Daoy (cell line): ENCODE results near the gene GAB2. TPM values are rescaled to one million over a fixed set of nuclear protein-coding genes. Genes with fewer than 3 reads are reported as not detected.

Experiments used
- DNase-seq: peaks from one replicate; pipeline ENCODE4 v3.0.0-alpha.2; 2015; ENCODE audit warnings: low read depth
- total RNA-seq: library from RNA; depleted of rRNA; stranded (reverse); fragments of >200 nt; shearing (Covaris generic); gene quantifications from 2 replicates; pipeline ENCODE4 v1.2.3, GENCODE V29; 2014

Gene GAB2
- total RNA-seq, 1 experiment from 2014 or later, result 1.9 TPM

DNA sequence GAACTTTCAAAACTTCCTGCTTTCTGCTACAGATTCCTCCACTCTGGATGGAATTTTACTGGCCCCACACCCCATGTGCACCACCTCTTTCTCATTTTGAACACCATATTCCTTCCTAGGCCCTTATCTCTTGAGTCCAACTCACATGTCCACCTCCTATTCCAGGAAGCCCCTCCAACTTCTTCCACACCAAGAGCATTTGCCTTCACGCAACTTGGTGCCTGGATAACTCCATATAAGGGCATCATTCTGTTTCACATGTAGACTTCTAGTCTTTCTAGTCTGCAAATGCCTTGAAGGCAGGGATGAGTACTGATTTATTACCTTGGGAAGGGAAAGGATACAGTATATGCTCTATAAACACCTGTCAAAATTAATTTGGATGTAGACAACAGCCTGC, 17.5 kb downstream of the GAB2 start:
- DNase-seq, result no peak

DNA sequence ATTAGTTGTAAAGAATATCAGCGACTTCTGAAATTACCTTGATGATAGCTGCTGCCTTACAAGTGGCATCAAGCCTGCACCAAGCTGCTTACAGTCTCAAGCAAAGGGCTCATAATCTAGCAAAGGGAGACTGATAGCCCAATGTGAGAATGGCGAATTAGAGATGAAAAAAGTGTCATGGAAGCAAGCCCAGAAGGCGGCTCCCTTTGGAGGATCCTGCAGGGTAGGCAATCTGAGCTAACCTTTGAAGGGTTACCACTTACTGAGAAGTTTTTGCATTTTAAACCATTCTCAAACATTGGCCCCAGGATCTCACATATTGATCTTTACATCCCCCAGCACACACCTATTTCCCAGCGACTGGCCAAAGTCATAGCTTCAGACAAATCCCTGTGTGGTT, 18.5 kb downstream of the GAB2 start:
- DNase-seq, result no peak

DNA sequence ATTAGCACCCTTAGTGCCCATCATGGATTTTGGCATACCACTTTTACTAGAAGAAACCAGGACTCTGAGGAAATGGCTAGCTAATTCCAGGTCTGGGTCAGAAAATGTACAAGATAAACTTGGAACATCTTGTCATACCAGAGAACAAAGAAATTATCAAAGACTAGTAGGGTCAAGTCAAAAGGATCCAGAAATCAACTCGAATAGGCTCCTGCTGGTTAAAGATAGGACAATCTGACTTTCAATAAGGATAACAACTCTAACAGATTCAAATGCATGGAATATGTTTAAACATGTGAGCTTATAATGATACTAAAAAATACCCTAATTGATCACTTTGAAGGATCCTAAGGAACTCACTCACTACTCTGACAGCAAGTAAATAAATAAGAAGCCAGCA, 18.9 kb downstream of the GAB2 start:
- DNase-seq, result no peak

DNA sequence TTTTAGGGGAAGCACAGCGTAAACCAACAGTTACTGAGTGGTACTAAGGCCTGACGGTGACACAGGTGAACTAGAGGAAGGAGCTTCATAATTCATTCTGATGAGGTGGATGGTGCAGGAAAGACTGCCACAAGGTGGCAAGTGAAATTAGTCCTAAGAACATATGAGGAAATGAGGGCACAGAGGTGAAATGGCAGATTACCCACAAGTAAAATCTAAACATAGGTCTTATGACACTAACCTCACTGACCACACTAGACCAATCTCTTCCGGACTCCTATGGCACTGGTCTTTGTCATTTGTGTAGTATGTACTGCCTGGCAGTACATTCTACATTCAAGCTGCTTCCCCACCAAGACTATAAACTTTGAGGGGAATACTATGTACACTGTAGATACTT, 20.2 kb downstream of the GAB2 start:
- no peak for DNase-seq

DNA sequence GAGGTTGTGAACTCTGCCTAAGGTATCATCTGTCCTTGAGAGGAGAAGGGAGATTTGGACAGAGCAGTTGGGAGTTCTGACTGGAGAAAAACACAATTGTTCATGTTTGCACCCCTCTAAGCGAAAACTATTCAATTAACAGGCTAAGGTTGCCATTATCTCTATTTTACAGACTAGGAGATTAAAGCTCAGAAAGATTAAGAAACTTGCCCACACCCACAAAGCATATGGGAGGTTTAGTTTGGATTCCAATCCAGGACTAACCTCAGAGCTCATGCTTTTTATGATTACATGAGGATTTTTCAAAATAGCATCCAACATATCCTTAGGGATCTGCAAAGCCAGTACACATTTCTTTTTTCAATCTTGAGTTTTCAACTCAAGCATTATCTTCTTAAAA, 22.0 kb downstream of the GAB2 start:
- no peak for DNase-seq

DNA sequence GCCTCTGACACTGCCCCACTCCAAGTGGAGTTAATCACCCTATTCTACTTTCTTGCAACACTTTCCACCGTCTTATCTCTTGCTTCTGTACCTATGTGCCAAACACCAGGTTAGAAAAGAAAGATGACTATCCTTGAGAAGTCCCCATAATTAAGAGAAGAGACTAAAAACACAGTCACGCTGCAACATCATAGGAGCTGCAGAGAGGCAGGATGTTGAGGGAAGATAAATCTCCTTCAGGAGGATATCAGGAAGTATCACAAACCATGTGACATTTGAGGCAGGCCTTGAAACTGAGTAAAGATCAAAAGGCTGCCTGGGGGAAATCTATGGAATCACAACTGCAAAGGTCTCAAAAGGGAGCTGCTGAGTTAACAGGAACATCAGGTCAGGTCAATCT, 24.8 kb downstream of the GAB2 start:
- no peak for DNase-seq

DNA sequence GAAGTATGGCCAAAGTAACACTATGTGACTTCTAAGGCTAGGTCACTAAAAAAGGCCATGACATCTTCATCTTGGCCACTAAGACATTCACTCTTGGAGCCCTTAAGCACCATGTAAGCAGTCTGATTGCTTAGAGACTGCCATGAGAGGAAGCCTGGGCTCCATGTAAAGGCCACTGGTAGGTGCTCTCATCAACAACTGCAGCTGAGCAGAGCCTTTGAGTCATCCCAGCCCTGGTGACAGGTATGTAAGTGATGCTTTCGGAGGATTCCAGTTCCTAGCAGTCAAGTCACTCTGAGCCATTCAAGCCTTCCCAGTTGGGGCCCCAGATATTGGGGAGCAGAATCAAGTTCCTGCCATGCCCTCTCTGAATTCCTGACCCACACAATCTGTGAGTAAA, 26.2 kb downstream of the GAB2 start:
- no peak for DNase-seq

DNA sequence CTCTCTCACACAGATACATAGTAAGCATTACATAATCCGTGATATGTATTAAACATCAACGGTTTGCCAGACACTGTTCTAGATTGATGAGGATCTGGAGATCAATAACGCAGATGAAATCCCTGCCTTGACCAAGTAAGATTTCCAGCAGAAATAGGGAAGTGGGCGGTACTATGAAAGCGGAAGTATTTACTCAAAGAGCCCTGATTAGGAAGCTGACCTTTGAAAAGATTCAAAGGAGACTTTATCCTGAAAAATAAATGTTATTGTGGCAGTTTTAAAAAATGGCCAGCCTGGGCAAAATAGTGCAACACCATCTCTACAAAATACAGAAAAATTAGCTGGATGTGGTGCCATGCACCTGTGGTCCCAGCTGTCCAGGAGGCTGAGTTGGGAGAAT, 26.8 kb downstream of the GAB2 start:
- DNase-seq, result no peak

DNA sequence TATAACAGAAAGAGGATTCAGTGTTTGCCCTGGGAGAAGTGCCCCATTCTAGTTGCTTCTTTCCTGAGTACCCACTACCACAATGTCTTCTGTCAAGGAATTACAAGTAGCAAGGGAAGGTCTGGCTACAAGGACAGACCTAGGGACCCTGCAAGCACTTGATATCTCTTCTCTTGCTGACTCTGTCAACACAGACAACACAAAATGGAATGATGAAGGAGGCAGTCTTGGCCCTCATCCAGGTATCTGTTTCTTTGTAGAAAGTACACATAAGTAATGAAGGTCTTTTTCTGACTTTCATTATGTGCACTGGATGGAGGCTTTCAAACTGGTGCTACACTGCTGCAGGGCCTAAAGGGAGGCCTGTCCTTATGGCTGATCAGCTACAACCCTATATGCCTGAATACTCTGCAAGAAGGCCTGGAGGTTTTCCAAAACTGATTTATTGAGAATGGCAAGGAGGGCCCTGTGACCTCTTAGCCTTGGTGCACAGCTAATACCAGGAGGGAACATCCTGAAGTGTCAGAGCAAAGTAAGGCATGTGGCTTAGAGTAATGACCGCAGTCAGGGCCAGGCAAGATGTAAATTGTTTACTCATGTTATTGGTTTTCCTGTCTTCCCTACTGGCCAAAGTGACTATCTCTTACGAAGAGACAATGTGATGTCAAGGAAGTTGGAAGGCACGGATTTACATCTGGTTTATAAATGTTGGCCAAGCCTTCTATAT, 31.2 kb downstream of the GAB2 start:
- DNase-seq, result no peak

DNA sequence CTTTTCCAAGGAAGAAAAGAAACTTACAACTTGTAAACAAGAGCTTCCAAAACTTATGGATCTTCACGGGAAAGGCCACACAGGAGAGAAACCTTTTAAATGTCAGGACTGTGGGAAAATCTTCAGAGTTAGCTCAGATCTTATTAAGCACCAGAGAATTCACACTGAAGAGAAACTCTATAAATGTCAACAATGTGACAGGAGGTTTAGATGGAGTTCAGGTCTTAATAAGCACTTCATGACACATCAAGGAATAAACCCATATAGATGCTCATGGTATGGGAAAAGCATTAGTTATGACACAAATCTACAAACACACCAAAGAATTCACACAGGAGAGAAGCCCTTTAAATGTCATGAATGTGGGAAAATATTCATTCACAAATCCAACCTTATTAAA, 32.4 kb downstream of the GAB2 start:
- DNase-seq, result no peak

DNA sequence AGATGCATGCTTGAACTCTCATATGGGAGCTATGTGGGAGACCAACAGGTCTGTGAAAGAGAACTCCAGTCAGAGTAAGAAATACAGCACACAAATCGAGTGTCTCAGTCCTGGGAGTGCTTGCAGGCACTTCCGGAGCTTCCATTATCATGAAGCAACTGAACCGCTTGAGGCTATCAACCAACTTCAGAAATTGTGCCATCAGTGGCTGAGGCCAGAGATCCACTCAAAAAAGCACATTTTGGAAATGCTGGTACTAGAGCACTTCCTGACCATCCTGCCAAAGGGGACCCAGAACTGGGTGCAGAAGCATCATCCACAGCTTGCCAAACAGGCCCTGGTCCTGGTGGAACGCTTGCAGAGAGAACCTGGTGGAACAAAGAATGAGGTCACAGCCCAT, 33.4 kb downstream of the GAB2 start:
- DNase-seq, result no peak

DNA sequence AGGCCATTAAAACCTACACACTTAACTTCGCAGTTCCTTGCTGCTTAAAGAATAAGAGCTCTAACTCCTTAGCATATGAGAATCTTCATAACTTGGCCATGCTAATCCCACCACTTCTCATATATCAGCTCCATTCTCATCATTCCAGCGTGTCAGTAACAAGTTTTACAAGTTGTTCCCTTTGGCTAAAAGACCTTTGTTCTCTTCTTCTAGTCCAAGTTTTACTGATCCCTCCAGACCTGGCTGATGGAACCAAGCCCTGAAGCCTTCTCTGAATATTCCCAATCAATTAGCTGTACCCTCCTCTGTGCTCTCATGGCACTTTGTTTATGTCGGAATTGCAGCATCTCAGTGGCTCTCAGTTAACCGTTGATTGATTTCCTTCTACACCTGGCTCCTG, 35.8 kb downstream of the GAB2 start:
- DNase-seq, result no peak

DNA sequence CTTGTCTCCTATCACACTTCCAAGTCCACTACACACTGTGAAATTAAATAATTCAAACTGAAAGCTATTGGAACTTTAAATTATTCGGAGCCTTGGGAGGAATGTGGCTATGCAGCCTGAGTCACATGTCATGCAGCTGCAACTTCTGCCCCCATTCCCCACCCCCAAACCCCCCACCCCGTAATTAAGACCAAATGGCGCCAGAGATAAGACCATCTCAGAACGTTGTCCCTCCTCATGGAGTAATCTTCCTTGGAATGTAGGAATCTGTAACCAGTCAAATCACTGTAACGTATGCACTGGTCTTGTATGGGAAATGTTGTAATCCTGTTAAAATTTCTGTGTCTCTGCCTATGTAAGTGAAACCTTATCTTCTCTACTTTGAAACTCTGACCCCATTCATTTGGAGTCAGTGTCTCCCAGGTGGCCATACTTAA, 37.0 kb downstream of the GAB2 start:
- DNase-seq, result no peak

DNA sequence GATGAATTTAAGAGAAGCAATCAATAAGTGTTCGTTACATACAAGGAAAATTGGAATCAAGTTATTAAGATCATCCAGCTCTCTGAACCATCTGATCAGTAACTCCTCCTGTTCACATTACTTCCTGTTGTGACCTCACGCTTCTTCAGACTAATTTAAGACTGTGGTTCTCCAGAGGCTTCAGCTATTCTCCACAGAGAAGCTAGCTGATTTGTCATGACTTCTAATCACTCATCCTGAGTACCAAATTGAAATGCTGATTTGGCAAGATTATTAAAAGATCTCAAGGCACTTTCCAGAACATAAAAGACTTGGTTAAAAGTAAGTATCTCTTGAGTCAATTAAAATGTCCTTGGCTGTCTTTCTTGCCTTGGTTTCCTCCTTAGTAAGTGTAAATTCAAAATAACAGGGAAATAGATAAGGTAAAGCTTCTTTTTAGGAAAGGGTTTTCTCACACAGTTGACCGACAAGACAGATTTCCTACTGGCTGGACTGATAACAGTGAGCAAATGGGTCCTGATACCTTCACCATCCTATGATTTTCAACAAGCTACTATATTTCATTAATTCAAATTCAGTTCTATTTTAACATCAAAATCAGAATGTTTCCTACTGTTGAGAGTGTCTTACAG, 38.5 kb downstream of the GAB2 start:
- DNase-seq, result no peak

DNA sequence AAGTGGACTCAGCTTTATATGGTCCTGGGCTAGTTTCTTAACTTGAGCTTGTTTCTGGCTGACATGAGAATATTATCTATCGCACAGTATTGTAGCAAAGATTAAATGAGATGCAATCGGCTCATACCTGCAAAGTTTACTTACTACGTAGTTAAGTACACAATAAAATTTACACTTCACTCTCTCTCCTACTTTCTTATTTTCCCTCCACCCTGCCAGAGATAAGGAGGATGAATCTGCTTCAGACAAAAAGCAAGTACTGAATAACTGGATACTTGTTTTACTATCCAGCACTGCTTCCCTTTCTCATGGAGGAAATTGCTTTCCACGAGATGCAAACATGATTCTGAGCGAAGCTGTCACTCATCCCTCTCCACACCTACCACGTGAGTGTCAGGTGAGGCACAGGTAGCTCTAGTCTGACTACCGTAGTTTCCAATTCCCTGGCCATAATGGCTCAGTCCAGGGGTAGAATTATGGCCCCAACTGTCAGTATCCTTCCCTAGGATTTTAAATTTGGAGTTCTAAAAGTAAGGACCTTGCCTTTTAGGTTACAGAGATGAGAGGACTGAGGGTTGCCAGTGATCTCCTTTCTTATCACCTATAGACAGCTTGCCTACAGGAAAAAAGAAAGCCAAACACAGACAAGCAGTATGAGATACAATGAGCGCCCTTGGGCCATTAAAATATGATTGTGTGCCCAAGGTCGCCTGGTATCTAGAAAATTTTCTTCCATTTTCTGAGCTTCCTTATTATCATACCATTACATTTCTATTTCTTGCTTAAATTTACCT, 39.8 kb downstream of the GAB2 start:
- DNase-seq, result no peak

DNA sequence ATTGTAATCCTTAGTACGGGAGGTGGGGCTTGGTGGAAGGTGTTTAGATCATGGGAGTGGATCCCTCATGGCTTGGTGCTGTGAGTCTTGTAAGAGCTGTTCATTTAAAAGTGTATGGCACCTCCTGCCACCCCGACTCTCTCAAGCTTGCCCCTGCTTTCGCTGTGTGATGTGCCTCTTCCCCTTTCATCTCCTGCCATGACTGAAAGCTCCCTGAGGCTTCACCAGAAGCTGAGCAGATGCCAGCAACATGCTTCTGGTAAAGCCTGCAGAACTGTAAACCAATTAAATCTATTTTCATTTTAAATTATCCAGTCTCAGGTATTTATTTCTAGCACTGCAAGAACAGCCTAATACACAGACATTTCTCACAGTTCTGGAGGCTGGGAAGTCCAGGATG, 40.8 kb downstream of the GAB2 start:
- no peak for DNase-seq

DNA sequence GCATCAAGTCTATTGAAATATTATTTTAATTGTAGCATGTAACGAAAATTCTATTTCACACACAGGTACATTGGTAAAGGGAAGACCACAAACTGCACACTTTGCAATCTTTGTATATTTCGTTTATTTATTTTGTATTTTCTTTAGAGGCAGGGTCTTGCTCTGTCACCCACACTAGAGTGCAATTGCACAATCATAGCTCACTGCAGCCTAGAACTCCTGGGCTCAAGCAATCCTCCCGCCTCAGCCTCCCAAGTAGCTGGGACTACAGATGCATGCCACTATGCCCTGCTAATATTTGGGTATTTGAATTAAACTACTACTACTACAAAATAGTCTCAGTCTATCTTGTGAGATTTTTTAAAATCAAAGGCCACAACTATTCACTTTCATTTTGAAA, 42.7 kb downstream of the GAB2 start:
- DNase-seq, result no peak

DNA sequence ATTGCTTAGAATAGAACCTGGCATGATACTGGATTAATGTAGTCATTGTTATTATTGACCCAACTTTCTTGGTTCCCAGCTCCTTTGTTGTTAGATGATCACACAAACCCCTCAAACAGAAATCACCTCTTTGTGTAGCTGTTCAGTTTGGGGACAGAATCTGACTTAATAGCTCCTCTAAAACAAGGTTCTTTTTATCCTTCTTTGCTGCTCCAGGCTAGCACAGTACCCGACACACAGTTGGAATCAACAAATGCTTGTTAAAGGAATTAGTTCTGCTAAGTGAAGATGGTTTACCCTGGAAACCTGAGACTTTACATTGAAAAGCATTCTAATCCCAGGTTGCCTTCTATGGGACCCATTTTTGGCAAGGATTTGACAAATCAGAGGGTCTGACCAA, 43.9 kb downstream of the GAB2 start:
- no peak for DNase-seq

DNA sequence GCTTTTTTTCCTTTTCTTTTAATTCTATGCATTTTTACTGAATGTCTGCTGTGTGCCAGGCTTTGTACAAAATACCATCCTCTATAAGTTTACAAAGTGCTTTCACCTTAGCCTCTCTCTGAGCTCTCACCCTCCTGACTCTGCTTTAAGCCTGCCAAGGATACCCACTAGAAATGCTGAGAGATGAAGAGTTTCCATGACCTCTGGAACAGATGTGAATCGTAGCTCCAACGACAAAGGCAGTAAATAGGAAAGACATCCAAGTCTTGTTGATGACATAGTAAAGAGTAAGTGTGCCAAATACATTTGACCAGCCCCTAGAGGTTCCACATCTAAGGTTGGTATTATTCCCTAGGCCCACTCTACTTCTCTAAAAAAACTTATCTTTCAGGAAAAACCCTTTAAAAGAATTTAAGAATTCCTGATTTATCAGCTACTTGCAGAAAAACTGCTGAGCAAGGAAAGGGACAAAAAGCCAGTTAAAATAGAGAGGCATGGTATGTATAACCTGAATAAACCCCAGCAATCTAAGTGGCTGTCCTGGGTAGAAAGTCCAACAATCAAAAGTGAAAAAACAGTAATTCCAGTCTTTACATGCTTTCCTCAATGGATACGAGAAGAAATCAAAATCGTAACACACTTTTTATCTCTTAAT, 45.4 kb downstream of the GAB2 start:
- no peak for DNase-seq

DNA sequence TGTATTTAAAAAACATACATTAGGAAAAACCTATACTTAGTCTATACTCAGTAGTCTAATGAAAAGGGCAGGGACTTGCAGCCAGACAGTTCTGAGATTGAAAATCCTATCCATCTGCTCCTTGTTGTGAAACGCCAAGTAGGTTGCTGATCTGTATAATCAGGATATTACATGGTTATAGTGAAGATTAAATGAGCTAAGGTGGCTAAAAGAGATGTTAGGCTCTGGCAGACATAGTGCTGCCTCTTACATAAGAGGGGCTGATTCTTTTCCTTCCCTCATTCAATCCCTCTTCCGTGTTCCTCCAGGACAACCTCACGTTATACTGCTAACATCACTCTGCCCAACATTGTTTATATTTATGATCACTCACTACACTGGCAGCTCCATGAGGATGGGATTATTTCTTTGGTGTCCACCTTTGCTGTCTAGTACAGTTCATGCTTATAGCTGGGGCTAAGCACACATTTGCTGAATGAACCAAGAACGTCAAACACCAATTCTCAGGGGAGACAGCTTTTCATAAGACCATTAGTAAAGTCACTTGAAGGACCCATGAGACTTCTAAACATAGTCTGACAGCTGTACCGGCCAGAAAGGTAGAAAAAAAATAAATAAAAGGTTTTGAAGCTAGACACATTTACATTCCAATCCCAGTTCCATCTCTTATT, 46.3 kb downstream of the GAB2 start:
- no peak for DNase-seq

DNA sequence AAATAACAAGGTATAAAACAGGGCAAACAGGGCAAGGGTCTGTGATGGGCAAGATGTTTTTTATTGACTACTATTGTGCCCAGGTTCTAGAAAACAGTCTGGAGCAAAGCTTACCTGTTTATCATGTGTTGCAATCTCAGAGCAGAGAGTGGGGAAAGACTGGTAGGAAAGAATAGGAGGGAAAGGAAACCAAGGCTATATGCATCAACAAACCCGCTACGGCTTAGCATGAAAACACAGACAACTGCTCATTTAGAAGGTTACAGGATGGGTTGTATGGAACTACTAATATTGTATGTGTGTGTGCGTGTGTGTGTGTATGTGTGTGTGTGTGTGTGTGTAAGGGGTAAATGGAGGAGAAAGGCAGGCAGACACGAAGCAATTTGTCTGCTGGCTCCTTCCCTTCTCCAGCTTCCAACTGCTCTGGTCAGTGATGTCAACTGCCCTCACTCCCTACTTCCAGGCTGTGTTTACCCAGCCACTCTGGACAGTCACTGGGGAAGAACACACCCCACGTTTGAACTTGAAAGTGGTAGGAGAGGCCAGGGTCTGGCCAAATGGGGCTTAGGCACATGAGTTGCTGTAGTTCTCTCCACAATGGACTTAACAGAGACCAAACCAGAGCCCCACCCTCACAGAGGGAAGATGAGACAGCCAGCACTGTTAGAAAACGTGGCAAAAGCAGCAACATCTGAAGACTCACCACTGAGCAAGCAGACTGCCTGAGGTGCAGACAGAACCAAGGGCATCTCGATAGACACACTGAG, 47.0 kb downstream of the GAB2 start:
- DNase-seq, result no peak
